Measurements from ENCODE around the gene PDCD2L.
A peak's percentile ranks its signal among the peaks of the same experiment; 100 is the strongest.

Gene PDCD2L, protein sequence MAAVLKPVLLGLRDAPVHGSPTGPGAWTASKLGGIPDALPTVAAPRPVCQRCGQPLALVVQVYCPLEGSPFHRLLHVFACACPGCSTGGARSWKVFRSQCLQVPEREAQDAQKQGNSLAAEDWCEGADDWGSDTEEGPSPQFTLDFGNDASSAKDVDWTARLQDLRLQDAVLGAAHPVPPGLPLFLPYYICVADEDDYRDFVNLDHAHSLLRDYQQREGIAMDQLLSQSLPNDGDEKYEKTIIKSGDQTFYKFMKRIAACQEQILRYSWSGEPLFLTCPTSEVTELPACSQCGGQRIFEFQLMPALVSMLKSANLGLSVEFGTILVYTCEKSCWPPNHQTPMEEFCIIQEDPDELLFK

DNA sequence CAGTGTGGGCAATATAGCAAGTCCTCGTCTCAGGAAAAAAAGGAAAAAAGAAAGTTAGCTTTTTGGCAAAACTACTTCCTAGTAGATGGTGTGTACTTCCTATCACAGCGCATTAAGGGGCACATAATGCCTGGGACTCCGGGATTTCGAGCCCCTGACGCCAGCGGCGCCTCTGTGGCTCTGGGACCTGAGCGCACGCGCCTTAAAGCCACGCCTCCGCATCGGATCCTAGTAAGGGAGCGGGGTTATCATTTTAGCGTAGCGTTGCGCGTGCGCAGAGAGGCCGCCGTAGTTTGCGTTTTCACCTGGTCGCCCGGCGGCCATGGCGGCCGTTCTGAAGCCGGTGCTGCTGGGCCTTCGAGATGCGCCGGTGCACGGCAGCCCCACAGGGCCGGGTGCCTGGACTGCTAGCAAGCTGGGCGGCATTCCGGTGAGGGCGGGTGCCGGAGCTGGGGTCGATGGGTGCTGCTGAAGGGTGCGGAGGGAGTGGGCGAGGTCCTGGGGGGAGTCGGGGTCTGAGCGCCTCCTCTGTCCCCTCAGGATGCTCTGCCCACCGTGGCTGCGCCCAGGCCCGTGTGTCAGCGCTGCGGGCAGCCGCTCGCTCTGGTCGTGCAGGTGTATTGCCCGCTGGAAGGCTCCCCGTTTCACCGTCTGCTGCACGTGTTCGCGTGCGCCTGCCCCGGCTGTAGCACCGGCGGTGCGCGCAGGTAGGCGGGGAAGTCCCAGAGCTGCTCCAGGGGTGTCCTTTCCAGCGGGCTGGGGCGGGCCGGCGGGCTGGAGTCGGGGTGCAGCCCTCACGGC lies at the start of gene PDCD2L:
PDCD2L (plus strand) TSS at position 291 of the 801 bp plus-strand sequence; CDS start at position 323, 32 bp downstream.
- no peak for TF ChIP-seq CTCF (IDR thresholded peaks at IDR 0.05; ENCODE audit: insufficient read depth, low read length, poor library complexity, severe bottlenecking)
- Histone ChIP-seq H3K27me3 (replicated peaks; ENCODE audit: control insufficient read depth, insufficient read depth, low read length) (no peaks in the 10 kb centered on the region), H3K36me3 (ENCODE audit: control insufficient read depth, insufficient read depth, low read length) (peaks cover 9% of the 10 kb centered on the region), H3K4me3 (replicated peaks; ENCODE audit: low read depth, low read length) (peak within 1 kb of the TSS; percentile 93)
- peak; percentile 86 for DNase-seq (ENCODE audit: extremely low read depth, insufficient read length)

- DNase-seq (ENCODE audit: extremely low read depth, insufficient read length) = no peak
- no peak for TF ChIP-seq CTCF (IDR thresholded peaks at IDR 0.05; ENCODE audit: insufficient read depth, low read length, poor library complexity, severe bottlenecking)
- Histone ChIP-seq H3K36me3 (ENCODE audit: control insufficient read depth, insufficient read depth, low read length) (peaks cover 6% of the 10 kb centered on the region), H3K27me3 (replicated peaks; ENCODE audit: control insufficient read depth, insufficient read depth, low read length) (no peaks in the 10 kb centered on the region), H3K4me3 (replicated peaks; ENCODE audit: low read depth, low read length) (no peak overlapping the region)
Measured at GRCh38 chr19:34355201-34355600, 49.0 kb upstream of the PDCD2L start.

DNA sequence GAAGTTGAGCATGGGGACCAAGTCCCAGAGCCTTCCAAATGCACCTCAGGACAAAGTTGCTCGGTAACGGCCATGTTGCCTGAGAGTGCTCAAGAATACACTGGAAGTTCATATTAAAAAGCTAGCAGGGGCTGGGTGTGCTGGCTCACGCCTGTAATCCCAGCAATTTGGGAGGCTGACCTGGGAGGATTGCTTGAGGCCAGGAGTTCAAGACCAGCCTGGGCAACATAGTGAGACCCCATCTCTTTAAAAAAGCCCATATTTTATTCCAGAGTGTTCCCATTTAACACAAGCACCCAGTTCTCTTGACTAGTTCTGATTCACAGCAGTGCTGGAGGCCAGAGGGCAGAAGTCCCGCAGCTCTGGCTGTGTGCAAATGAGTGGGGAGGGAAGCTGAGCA lies 47.3 kb upstream of the PDCD2L start:
- Histone ChIP-seq H3K27me3 (replicated peaks; ENCODE audit: control insufficient read depth, insufficient read depth, low read length) (no peaks in the 10 kb centered on the region), H3K36me3 (ENCODE audit: control insufficient read depth, insufficient read depth, low read length) (peaks cover 4% of the 10 kb centered on the region), H3K4me3 (replicated peaks; ENCODE audit: low read depth, low read length) (no peak overlapping the region)
- no peak for DNase-seq (ENCODE audit: extremely low read depth, insufficient read length)
- no peak for TF ChIP-seq CTCF (IDR thresholded peaks at IDR 0.05; ENCODE audit: insufficient read depth, low read length, poor library complexity, severe bottlenecking)

GRCh38 chr19:34357431-34357830 lies 46.8 kb upstream of the PDCD2L start:
- TF ChIP-seq CTCF (IDR thresholded peaks at IDR 0.05; ENCODE audit: insufficient read depth, low read length, poor library complexity, severe bottlenecking) = no peak
- no peak overlapping the region for H3K4me3 ChIP-seq (replicated peaks; ENCODE audit: low read depth, low read length)
- H3K36me3 ChIP-seq (ENCODE audit: control insufficient read depth, insufficient read depth, low read length) = peaks cover 4% of the 10 kb centered on the region
- DNase-seq (ENCODE audit: extremely low read depth, insufficient read length) = no peak
- H3K27me3 ChIP-seq (replicated peaks; ENCODE audit: control insufficient read depth, insufficient read depth, low read length) = no peaks in the 10 kb centered on the region

GRCh38 chr19:34359140-34359953 lies 44.9 kb upstream of the PDCD2L start:
- peak; percentile 100 for DNase-seq (ENCODE audit: extremely low read depth, insufficient read length)
- Histone ChIP-seq H3K4me3 (replicated peaks; ENCODE audit: low read depth, low read length) (peak overlapping the region; percentile 71), H3K27me3 (replicated peaks; ENCODE audit: control insufficient read depth, insufficient read depth, low read length) (no peaks in the 10 kb centered on the region), H3K36me3 (ENCODE audit: control insufficient read depth, insufficient read depth, low read length) (no peaks in the 10 kb centered on the region; the same call in 1 of the 2 replicates)
- TF ChIP-seq CTCF (IDR thresholded peaks at IDR 0.05; ENCODE audit: insufficient read depth, low read length, poor library complexity, severe bottlenecking) = peak; percentile 77

Measured in GM06990 (cell line).